Measurements from ENCODE around the gene EGFR.

EGFR gene

DNA sequence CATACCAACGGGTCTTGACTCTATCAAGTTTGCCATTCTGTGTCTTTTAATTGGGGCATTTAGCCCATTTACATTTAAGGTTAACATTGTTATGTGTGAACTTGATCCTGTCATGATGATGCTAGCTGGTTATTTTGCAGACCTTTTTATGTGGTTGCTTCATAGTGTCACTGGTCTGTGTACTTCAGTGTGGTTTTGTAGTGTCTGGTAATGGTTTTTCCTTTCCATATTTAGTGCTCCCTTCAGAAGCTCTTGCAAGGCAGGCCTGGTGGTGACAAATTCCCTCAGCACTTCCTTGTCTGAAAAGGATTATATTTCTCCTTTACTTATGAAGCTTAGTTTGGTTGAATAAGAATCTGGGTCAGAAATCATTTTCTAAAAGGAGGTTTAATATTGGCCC lies 211.2 kb downstream of the EGFR start:
- H3K36me3 ChIP-seq (ENCODE audit: insufficient read depth, low read length) = no peaks in the 10 kb centered on the region

DNA sequence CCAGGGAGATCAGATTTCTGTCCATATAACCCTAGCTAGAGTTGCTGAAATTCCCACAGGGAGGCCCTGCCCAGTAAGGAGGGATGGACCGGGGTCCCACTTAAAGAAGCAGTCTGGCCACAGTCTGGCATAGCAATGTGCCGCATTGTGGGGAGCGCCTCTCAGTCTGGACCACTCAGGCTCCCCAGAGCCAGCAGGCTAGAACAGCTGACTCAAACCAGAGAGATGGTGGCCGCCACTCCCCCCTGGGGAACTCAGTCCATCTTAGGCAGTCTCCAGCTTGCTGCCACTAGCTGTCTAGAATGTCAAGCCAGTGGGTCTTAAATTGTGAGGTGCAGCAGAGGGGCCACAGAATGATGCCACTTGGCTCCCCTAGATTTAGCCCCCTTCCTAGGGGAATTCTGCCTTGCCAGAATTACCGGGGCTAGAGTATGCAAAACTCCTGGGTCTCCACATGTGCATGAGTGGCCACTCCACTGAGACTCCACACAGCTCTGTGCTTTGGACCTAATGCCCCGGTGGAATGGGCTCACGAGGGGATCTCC lies 213.0 kb downstream of the EGFR start:
- H3K4me1 ChIP-seq (ENCODE audit: insufficient read depth, low read length, poor library complexity, severe bottlenecking) = no peaks in the 10 kb centered on the region
- peaks cover 13% of the 10 kb centered on the region; the same call in 1 of the 2 replicates for H3K9me3 ChIP-seq (ENCODE audit: insufficient read depth, low read depth, low read length)
- H3K27me3 ChIP-seq (ENCODE audit: insufficient read depth, low read length, poor library complexity, severe bottlenecking) = no peaks in the 10 kb centered on the region
- H3F3A ChIP-seq (ENCODE audit: low read depth) = no peaks in the 10 kb centered on the region
- H3K4me2 ChIP-seq (ENCODE audit: low read depth, low read length, poor library complexity, severe bottlenecking) = no peak overlapping the region
- no peak for TF ChIP-seq EZH2phosphoT487 (IDR thresholded peaks at IDR 0.05; ENCODE audit: borderline replicate concordance)
- TF ChIP-seq, protein P1, sequence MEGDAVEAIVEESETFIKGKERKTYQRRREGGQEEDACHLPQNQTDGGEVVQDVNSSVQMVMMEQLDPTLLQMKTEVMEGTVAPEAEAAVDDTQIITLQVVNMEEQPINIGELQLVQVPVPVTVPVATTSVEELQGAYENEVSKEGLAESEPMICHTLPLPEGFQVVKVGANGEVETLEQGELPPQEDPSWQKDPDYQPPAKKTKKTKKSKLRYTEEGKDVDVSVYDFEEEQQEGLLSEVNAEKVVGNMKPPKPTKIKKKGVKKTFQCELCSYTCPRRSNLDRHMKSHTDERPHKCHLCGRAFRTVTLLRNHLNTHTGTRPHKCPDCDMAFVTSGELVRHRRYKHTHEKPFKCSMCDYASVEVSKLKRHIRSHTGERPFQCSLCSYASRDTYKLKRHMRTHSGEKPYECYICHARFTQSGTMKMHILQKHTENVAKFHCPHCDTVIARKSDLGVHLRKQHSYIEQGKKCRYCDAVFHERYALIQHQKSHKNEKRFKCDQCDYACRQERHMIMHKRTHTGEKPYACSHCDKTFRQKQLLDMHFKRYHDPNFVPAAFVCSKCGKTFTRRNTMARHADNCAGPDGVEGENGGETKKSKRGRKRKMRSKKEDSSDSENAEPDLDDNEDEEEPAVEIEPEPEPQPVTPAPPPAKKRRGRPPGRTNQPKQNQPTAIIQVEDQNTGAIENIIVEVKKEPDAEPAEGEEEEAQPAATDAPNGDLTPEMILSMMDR (conservative IDR thresholded peaks at IDR 0.05; ENCODE audit: low read length) = no peak
- H3K9ac ChIP-seq (ENCODE audit: low read depth, low read length, poor library complexity, severe bottlenecking) = no peak overlapping the region
- no peaks in the 10 kb centered on the region for H3K9me2 ChIP-seq (replicated peaks; ENCODE audit: low read depth, low read length)
- H3K79me2 ChIP-seq (ENCODE audit: insufficient read depth, low read length) = no peaks in the 10 kb centered on the region
- no peaks in the 10 kb centered on the region for H3K36me3 ChIP-seq (ENCODE audit: insufficient read depth, low read length)
- H3K4me3 ChIP-seq (ENCODE audit: low read length, poor library complexity, severe bottlenecking) = no peak overlapping the region
- H2AFZ ChIP-seq (ENCODE audit: low read length) = no peak overlapping the region
- no peaks in the 10 kb centered on the region for H4K20me1 ChIP-seq (ENCODE audit: insufficient read depth, low read length, poor library complexity, severe bottlenecking)

More for the DNA sequence above, 211.2 kb downstream of the EGFR start:
- no peak overlapping the region for H3K4me3 ChIP-seq (ENCODE audit: low read length, poor library complexity, severe bottlenecking)
- no peak overlapping the region for H3K9ac ChIP-seq (ENCODE audit: low read depth, low read length, poor library complexity, severe bottlenecking)
- no peak overlapping the region for H3K4me2 ChIP-seq (ENCODE audit: low read depth, low read length, poor library complexity, severe bottlenecking)
- no peaks in the 10 kb centered on the region for H4K20me1 ChIP-seq (ENCODE audit: insufficient read depth, low read length, poor library complexity, severe bottlenecking)
- H3K4me1 ChIP-seq (ENCODE audit: insufficient read depth, low read length, poor library complexity, severe bottlenecking) = no peaks in the 10 kb centered on the region
- peaks cover 7% of the 10 kb centered on the region; the same call in 1 of the 2 replicates for H3K9me3 ChIP-seq (ENCODE audit: insufficient read depth, low read depth, low read length)
- H3K9me2 ChIP-seq (replicated peaks; ENCODE audit: low read depth, low read length) = no peaks in the 10 kb centered on the region
- no peak for TF ChIP-seq EZH2phosphoT487 (IDR thresholded peaks at IDR 0.05; ENCODE audit: borderline replicate concordance)
- TF ChIP-seq, protein P1 (conservative IDR thresholded peaks at IDR 0.05; ENCODE audit: low read length) = no peak
- H3K27me3 ChIP-seq (ENCODE audit: insufficient read depth, low read length, poor library complexity, severe bottlenecking) = no peaks in the 10 kb centered on the region
- H3F3A ChIP-seq (ENCODE audit: low read depth) = no peaks in the 10 kb centered on the region
- H3K79me2 ChIP-seq (ENCODE audit: insufficient read depth, low read length) = no peaks in the 10 kb centered on the region
- no peak overlapping the region for H2AFZ ChIP-seq (ENCODE audit: low read length)

DNA sequence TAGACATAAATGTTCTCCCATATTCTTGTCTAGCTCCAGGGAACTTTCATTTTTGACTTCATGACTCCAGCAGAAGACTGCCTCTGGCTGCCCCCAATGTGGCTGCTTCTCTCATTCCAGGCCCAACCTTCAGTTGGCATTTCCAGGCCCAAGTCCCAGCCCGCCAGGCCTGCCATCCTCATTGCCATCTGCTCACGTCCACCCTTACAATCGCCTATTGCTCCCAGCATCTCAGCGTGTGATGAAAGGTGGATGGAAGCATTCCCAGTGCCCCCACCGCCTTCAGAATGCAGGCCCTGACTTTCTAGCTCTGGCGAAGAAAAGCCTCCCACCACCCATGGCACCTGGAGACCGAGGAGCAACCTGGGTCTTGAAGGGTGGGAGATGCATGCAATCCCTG lies 214.2 kb downstream of the EGFR start:
- Histone ChIP-seq H3K9me2 (replicated peaks; ENCODE audit: low read depth, low read length) (no peaks in the 10 kb centered on the region), H3K4me1 (ENCODE audit: insufficient read depth, low read length, poor library complexity, severe bottlenecking) (no peaks in the 10 kb centered on the region), H3K79me2 (ENCODE audit: insufficient read depth, low read length) (no peaks in the 10 kb centered on the region), H3K4me2 (ENCODE audit: low read depth, low read length, poor library complexity, severe bottlenecking) (no peak overlapping the region), H3K4me3 (ENCODE audit: low read length, poor library complexity, severe bottlenecking) (no peak overlapping the region), H2AFZ (ENCODE audit: low read length) (no peak overlapping the region), H4K20me1 (ENCODE audit: insufficient read depth, low read length, poor library complexity, severe bottlenecking) (no peaks in the 10 kb centered on the region), H3K9me3 (ENCODE audit: insufficient read depth, low read depth, low read length) (peaks cover 13% of the 10 kb centered on the region; the same call in 1 of the 2 replicates), H3K36me3 (ENCODE audit: insufficient read depth, low read length) (no peaks in the 10 kb centered on the region), H3F3A (ENCODE audit: low read depth) (no peaks in the 10 kb centered on the region), H3K9ac (ENCODE audit: low read depth, low read length, poor library complexity, severe bottlenecking) (no peak overlapping the region), H3K27me3 (ENCODE audit: insufficient read depth, low read length, poor library complexity, severe bottlenecking) (no peaks in the 10 kb centered on the region)
- TF ChIP-seq EZH2phosphoT487 (IDR thresholded peaks at IDR 0.05; ENCODE audit: borderline replicate concordance) = no peak
- TF ChIP-seq, protein P1 (conservative IDR thresholded peaks at IDR 0.05; ENCODE audit: low read length) = no peak

All from Loucy (cell line).